Measurements from ENCODE around the gene EBF4.

The EBF4 gene

GRCh38 chr20:2742934-2743559, 50.5 kb downstream of the EBF4 start:
- DNase-seq (ENCODE audit: low read depth): no peak

GRCh38 chr20:2745060-2745910, 52.7 kb downstream of the EBF4 start:
- no peak for DNase-seq (ENCODE audit: low read depth)

- no peak for DNase-seq (ENCODE audit: low read depth)
Observed at GRCh38 chr20:2745936-2746635, 53.5 kb downstream of the EBF4 start.

GRCh38 chr20:2746636-2747265, 54.2 kb downstream of the EBF4 start:
- no peak for DNase-seq (ENCODE audit: low read depth)

- no peak for DNase-seq (ENCODE audit: low read depth)
Observed at GRCh38 chr20:2747676-2748235, 55.2 kb downstream of the EBF4 start.

GRCh38 chr20:2748551-2749342, 56.2 kb downstream of the EBF4 start:
- DNase-seq (ENCODE audit: low read depth): no peak

- DNase-seq (ENCODE audit: low read depth): no peak
Observed at GRCh38 chr20:2749343-2749950, 56.9 kb downstream of the EBF4 start.

- DNase-seq (ENCODE audit: low read depth): no peak
Observed at GRCh38 chr20:2749951-2750490, 57.4 kb downstream of the EBF4 start.

- DNase-seq (ENCODE audit: low read depth): no peak
Observed at GRCh38 chr20:2750491-2751251, 58.1 kb downstream of the EBF4 start.

- no peak for DNase-seq (ENCODE audit: low read depth)
Observed at GRCh38 chr20:2751347-2751877, 58.8 kb downstream of the EBF4 start.

GRCh38 chr20:2751878-2752566, 59.4 kb downstream of the EBF4 start:
- DNase-seq (ENCODE audit: low read depth): no peak

- no peak for DNase-seq (ENCODE audit: low read depth)
Observed at GRCh38 chr20:2752567-2753460, 60.2 kb downstream of the EBF4 start.

- no peak for DNase-seq (ENCODE audit: low read depth)
Observed at GRCh38 chr20:2753461-2754040, 61.0 kb downstream of the EBF4 start.

- DNase-seq (ENCODE audit: low read depth): no peak
Observed at GRCh38 chr20:2754424-2754823, 61.8 kb downstream of the EBF4 start.

- DNase-seq (ENCODE audit: low read depth): no peak
Observed at GRCh38 chr20:2755451-2756055, 63.0 kb downstream of the EBF4 start.

- no peak for DNase-seq (ENCODE audit: low read depth)
Observed at GRCh38 chr20:2756056-2756611, 63.6 kb downstream of the EBF4 start.

GRCh38 chr20:2757001-2757400, 64.4 kb downstream of the EBF4 start:
- DNase-seq (ENCODE audit: low read depth): no peak

Measured in HS-5 (cell line).